ENCODE results near the gene SRSF3.

DNA sequence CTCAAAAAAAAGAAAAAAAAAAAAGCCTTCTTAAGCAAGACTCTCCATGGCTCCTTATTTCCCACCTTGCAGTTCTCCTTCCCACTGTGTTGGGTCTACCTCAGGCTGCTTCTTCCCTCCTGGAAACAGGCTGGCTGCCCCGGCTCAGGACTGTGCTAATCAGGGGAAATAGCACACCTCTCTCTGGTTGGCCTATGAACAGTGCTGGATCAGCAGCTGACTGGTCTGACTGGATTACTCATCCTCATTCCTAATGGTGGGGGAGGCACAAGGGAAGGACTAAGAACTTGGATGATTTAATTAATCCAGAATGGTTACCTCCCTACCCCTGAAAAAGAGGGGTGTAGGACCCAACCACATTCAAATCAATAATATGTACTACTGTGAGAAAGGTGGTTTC is 3.9 kb upstream of the SRSF3 start:
- TF ChIP-seq, protein P1, sequence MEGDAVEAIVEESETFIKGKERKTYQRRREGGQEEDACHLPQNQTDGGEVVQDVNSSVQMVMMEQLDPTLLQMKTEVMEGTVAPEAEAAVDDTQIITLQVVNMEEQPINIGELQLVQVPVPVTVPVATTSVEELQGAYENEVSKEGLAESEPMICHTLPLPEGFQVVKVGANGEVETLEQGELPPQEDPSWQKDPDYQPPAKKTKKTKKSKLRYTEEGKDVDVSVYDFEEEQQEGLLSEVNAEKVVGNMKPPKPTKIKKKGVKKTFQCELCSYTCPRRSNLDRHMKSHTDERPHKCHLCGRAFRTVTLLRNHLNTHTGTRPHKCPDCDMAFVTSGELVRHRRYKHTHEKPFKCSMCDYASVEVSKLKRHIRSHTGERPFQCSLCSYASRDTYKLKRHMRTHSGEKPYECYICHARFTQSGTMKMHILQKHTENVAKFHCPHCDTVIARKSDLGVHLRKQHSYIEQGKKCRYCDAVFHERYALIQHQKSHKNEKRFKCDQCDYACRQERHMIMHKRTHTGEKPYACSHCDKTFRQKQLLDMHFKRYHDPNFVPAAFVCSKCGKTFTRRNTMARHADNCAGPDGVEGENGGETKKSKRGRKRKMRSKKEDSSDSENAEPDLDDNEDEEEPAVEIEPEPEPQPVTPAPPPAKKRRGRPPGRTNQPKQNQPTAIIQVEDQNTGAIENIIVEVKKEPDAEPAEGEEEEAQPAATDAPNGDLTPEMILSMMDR (IDR thresholded peaks at IDR 0.05; ENCODE audit: poor library complexity, severe bottlenecking) = no peak
- TF ChIP-seq EZH2 (IDR thresholded peaks at IDR 0.05; ENCODE audit: borderline replicate concordance, insufficient read depth, low read length, poor library complexity, severe bottlenecking) (no peak), POLR2AphosphoS5 (IDR thresholded peaks at IDR 0.05) (no peak), TAF1 (IDR thresholded peaks at IDR 0.05; ENCODE audit: low read depth) (no peak), RAD21 (conservative IDR thresholded peaks at IDR 0.05) (no peak), MXI1 (conservative IDR thresholded peaks at IDR 0.05; ENCODE audit: poor library complexity, severe bottlenecking) (no peak)
- TF ChIP-seq, protein P2, sequence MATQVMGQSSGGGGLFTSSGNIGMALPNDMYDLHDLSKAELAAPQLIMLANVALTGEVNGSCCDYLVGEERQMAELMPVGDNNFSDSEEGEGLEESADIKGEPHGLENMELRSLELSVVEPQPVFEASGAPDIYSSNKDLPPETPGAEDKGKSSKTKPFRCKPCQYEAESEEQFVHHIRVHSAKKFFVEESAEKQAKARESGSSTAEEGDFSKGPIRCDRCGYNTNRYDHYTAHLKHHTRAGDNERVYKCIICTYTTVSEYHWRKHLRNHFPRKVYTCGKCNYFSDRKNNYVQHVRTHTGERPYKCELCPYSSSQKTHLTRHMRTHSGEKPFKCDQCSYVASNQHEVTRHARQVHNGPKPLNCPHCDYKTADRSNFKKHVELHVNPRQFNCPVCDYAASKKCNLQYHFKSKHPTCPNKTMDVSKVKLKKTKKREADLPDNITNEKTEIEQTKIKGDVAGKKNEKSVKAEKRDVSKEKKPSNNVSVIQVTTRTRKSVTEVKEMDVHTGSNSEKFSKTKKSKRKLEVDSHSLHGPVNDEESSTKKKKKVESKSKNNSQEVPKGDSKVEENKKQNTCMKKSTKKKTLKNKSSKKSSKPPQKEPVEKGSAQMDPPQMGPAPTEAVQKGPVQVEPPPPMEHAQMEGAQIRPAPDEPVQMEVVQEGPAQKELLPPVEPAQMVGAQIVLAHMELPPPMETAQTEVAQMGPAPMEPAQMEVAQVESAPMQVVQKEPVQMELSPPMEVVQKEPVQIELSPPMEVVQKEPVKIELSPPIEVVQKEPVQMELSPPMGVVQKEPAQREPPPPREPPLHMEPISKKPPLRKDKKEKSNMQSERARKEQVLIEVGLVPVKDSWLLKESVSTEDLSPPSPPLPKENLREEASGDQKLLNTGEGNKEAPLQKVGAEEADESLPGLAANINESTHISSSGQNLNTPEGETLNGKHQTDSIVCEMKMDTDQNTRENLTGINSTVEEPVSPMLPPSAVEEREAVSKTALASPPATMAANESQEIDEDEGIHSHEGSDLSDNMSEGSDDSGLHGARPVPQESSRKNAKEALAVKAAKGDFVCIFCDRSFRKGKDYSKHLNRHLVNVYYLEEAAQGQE (IDR thresholded peaks at IDR 0.05; ENCODE audit: borderline replicate concordance) = no peak
